Uterus (tissue), 4 donors: ENCODE results near the gene CSNK1E. TPM values are rescaled to one million over a fixed set of nuclear protein-coding genes. Genes with fewer than 3 reads are reported as not detected.

Source experiments
- DNase-seq, 2 donors: peaks; one replicate each; pipeline ENCODE4 v3.0.0-alpha.2; 2019 to 2020
- H3K27ac ChIP-seq, 2 donors: fragments of 200-600 bp; sonication (generic); 1 replicate in 1 of 2; 2 replicates in 1 of 2; pipeline ENCODE4 v1.5.1; 2016 to 2018
- H3K27me3 ChIP-seq, 2 donors: fragments of 200-600 bp; sonication (generic); one replicate each; pipeline ENCODE4 v1.5.1; 2018 to 2019; ENCODE audit warnings: control low read depth in 1 of 2
- H3K36me3 ChIP-seq, 2 donors: fragments of 200-600 bp; sonication (generic); one replicate each; pipeline ENCODE4 v1.5.1; 2019; ENCODE audit warnings: control low read depth in 1 of 2
- H3K4me1 ChIP-seq, 2 donors: fragments of 200-600 bp; sonication (generic); one replicate each; pipeline ENCODE4 v1.5.1; 2018 to 2019; ENCODE audit warnings: control low read depth in 1 of 2
- H3K4me3 ChIP-seq, 2 donors: fragments of 200-600 bp; sonication (generic); 1 replicate in 1 of 2; 2 replicates in 1 of 2; pipeline ENCODE4 v1.5.1; 2018 to 2019; ENCODE audit warnings: mild to moderate bottlenecking in 1 of 2
- H3K9me3 ChIP-seq, 2 donors: fragments of 200-600 bp; sonication (generic); one replicate each; pipeline ENCODE4 v1.5.1; 2019; ENCODE audit warnings: control low read depth in 1 of 2
- CTCF ChIP-seq, 4 experiments: fragments of 200-600 bp in 2 of 4; fragments of 450-650 bp in 2 of 4; sonication (generic) in 2 of 4; IDR thresholded peaks; one replicate each; pipeline ENCODE4 v1.5.1; 2016 to 2019; ENCODE audit warnings: antibody characterized with exemption in 4 of 4, mild to moderate bottlenecking in 2 of 4, moderate library complexity in 1 of 4
- POLR2A ChIP-seq, 2 donors: fragments of 450-650 bp; IDR thresholded peaks; one replicate each; pipeline ENCODE4 v1.6.1; 2016; ENCODE audit warnings: antibody characterized with exemption in 2 of 2, mild to moderate bottlenecking in 1 of 2, moderate library complexity in 1 of 2
- intact Hi-C: fragments of 100-400 bp; cut with DNase I; formaldehyde crosslinking; loops from one replicate; pipeline ENCODE4 v1.15.1; 2023; ENCODE audit warnings: low total_unique reads
- small RNA-seq: library from RNA; depleted of rRNA; stranded (forward); fragments of <200 nt; gene quantifications from one replicate; pipeline ENCODE3, GENCODE V24; 2016
- total RNA-seq, 4 donors: library from RNA; depleted of rRNA in 3 of 4; stranded (reverse); fragments of >200 nt in 3 of 4; gene quantifications; one replicate each; pipeline versions ENCODE4 v1.1.0 to v1.2.4, GENCODE V29; 2014 to 2023
- donor health status: DM: yes; HTN: yes; CAD: no.

Gene CSNK1E
- total RNA-seq, 4 donors from 2014 or later = 22.1 to 171 (median 100) TPM

GRCh38 chr22:38243007-38243765, 74.0 kb downstream of the CSNK1E start:
- Histone ChIP-seq H3K9me3 (no peaks in the 10 kb centered on the region), H3K36me3 (no peaks in the 10 kb centered on the region), H3K27ac (peak overlapping the region; percentile 46 to 61), H3K27me3 (no peaks in the 10 kb centered on the region), H3K4me1 (peaks cover 9 to 13% of the 10 kb centered on the region in 2 donors), H3K4me3 (no peak overlapping the region)
- TF ChIP-seq POLR2A (IDR thresholded peaks at IDR 0.05) = no peak
- intact Hi-C loops = no loop called here
- no peak for DNase-seq

GRCh38 chr22:38240734-38241252, 76.4 kb downstream of the CSNK1E start:
- Histone ChIP-seq H3K27me3 (no peaks in the 10 kb centered on the region), H3K4me1 (peaks cover 9 to 14% of the 10 kb centered on the region in 2 donors), H3K36me3 (no peaks in the 10 kb centered on the region), H3K9me3 (no peaks in the 10 kb centered on the region), H3K4me3 (no peak overlapping the region), H3K27ac (no peak overlapping the region)
- no peak for DNase-seq
- TF ChIP-seq POLR2A (IDR thresholded peaks at IDR 0.05) (no peak), CTCF (IDR thresholded peaks at IDR 0.05) (no peak)
- intact Hi-C loops = no loop called here

Small RNA genes within 50 kb of the gene (small RNA-seq; reads per million reads assigned to genes)
- not detected for gene RF00017

Other genes starting within 250 kb of the CSNK1E start
- 1 to 10 TPM in 1 of 4 donors, not detected in 3; 1.4 TPM for gene SLC16A8, start 233.2 kb downstream of the CSNK1E start, total RNA-seq
- 1 to 10 TPM in 1 of 4 donors, under 1 TPM in 1, not detected in 2; 0.59 to 1.7 TPM for gene BAIAP2L2, start 206.7 kb downstream of the CSNK1E start, total RNA-seq
- 10 to 100 TPM in 3 of 4 donors, 1 to 10 TPM in 1; 8.7 to 50.9 (median 34.5) TPM for gene PLA2G6, start 135.6 kb downstream of the CSNK1E start, total RNA-seq
- 100 to 1,000 TPM in 1 of 4 donors, 10 to 100 TPM in 3; 10.1 to 180 (median 44.0) TPM for gene MAFF, start 115.4 kb downstream of the CSNK1E start, total RNA-seq
- 10 to 100 TPM; 31.7 to 70.4 (median 50.7) TPM for gene TMEM184B, start 44.4 kb downstream of the CSNK1E start, total RNA-seq
- 1 to 10 TPM in 1 of 4 donors, under 1 TPM in 1, not detected in 2; 0.21 to 1.1 TPM for gene KCNJ4, start 137.8 kb upstream of the CSNK1E start, total RNA-seq
- gene KDELR3, start 150.7 kb upstream of the CSNK1E start, total RNA-seq = 10 to 100 TPM in 1 of 4 donors, 1 to 10 TPM in 1, under 1 TPM in 1, not detected in 1; 0.77 to 43.1 (median 4.7) TPM
- 100 to 1,000 TPM; 441 to 971 (median 665) TPM for gene DDX17, start 188.9 kb upstream of the CSNK1E start, total RNA-seq